Spleen (tissue), 7 donors: ENCODE data around the gene SEC14L2.

Source experiments
- POLR2AphosphoS5 ChIP-seq, 3 donors: sonication (generic); formaldehyde crosslinking; IDR thresholded peaks; one replicate each; pipeline ENCODE4 v1.5.1; 2017; ENCODE audit warnings: antibody characterized with exemption in 3 of 3
- TF ChIP-seq, protein P1 (sequence below), 11 experiments: fragments of 200-600 bp in 7 of 11; fragments of 450-650 bp in 4 of 11; sonication (generic) in 4 of 11; IDR thresholded peaks in 8 of 11; conservative IDR thresholded peaks in 3 of 11; 1 replicate in 7 of 11; 2 replicates in 4 of 11; pipeline versions ENCODE4 v1.4.0 to v1.8.0; 2016 to 2021; ENCODE audit warnings: antibody characterized with exemption in 11 of 11, inconsistent platforms in 4 of 11, mild to moderate bottlenecking in 1 of 11
- donor health status: DM: no; HTN: no; CAD: no; lungs with moderate emphysema.
- donor health status: DM: no; HTN: no; CAD: no.
- donor health status: DM: no; HTN: no; CAD: no.

DNA sequence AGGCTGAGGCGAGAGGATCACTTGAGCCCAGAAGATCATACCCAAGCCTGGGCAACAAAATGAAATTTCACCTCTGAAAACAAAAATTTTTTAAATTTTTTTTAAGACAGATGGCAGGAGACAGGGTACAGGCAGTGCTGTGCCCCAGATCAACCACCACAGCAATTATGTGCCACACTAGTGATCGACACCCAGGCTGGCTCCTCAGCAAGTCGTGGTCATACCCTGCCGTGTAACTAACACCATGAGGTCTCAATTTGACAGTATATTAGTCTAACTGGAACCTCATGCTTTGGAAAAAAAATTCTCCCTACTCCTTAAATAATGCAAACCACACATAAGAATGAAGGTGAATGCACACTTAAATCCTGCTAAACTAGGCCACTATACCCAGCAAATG lies 48.4 kb upstream of the SEC14L2 start:
- no peak for TF ChIP-seq POLR2AphosphoS5 (IDR thresholded peaks at IDR 0.05)
- TF ChIP-seq, protein P1, sequence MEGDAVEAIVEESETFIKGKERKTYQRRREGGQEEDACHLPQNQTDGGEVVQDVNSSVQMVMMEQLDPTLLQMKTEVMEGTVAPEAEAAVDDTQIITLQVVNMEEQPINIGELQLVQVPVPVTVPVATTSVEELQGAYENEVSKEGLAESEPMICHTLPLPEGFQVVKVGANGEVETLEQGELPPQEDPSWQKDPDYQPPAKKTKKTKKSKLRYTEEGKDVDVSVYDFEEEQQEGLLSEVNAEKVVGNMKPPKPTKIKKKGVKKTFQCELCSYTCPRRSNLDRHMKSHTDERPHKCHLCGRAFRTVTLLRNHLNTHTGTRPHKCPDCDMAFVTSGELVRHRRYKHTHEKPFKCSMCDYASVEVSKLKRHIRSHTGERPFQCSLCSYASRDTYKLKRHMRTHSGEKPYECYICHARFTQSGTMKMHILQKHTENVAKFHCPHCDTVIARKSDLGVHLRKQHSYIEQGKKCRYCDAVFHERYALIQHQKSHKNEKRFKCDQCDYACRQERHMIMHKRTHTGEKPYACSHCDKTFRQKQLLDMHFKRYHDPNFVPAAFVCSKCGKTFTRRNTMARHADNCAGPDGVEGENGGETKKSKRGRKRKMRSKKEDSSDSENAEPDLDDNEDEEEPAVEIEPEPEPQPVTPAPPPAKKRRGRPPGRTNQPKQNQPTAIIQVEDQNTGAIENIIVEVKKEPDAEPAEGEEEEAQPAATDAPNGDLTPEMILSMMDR (IDR thresholded peaks at IDR 0.05 in 8 of 11, conservative IDR thresholded peaks at IDR 0.05 in 3 of 11), result no peak
